GM18868 (cell line): ENCODE measurements around the gene COMMD7.

ENCODE experiments used
- ATAC-seq: cut with Tn5 transposase; IDR thresholded peaks from one replicate; pipeline ENCODE4 v1.9.1; 2021; ENCODE audit warnings: mild to moderate bottlenecking, moderate library complexity; ENCODE audit not compliant: unreplicated experiment

The COMMD7 gene

DNA sequence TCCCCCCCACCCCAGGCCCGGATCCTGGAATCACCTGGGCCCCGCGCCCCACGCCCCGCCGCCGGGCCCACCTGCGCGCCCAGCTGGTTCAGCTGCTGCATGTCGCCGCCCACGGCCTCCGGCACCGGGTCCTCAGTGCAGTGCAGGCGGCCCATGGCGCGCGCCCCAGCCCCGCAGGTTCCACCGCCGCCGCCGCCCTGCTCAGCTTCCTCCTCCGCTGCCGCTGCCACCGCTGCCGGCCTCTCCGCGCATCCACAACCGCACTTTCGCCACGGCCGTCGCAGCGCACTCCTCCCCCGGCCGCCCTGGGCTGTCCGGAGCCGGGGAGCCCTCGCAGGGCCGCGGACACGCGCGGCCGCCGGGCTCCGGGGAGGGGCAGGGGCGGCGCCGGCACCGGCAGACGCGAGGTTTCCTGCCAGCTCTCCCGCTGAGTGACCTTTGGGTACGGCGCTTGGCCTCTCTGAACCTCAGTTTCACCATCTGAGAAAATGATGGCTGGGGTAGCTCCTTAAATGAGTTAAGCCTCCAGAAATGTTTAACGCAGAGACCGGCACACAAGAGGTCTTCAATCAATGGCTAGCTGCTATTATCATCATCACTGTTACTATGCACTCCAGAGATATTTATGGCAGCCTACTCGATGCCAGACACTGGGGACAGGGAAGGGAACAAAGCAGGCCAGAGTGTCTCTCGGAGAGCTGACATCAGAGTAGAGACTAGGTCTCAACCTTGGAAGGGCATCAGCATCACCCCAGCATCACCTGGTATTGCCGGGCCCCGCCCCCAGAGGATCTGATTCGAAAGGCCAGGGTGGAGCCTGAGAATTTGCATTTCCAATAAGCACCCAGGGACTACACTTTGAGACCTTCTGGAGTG, at the start of gene COMMD7:
Gene COMMD7 (minus strand): TSS at position 231 of the 876 bp plus-strand sequence. CDS start 76 bp downstream, at position 155.
- ATAC-seq = peak; percentile 57

DNA sequence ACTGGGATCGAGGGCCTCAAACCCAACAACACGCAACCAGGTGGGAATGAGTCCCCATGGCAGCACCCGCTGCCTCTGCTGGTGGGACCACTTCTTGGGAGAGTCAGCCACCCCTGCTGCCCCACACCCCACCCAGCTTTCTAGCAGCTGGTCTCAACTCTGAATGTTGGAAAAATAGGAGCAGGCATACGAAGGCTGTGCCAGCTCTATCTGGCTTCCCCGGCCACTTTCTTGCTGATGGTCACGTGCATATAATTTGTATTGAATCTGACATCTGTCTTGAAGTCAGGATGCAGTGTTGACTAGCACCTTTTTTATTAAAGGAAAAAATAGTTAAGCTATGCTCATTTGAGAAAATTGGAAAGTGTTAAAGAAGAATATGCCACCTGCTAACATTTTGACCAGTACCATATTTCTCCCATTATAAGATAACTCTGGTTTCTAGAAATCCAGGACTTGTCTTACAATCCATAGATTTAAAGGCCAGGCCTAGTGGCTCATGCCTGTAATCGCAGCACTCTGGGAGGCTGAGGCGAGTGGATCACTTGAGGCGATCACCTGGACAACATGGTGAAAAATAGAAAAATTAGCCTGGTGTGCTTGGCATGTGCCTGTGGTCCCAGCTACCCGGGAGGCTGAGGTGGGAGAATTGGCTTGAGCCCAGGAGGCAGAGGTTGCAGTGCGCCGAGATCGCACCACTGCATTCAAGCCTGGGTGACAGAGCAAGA, 49.6 kb upstream of the COMMD7 start:
- no peak for ATAC-seq

DNA sequence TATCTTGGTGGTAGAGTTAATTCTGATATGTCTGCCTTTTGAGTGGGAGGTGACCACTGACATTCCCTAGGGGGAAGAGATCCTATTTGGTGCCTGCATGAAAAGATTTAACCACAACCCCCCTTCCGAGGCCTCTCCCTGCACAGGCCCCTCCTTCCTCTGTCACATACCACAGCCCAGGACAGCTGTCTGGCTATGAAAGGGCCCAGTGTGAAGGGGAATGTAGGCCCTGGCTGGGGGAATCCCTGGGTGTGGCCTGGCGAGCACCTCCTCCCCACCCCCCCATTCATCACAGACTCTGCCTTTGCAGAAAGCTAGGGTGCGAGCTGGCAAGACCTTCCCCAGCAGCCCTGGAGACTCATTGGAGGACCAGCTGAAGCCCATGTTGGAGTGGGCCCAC, 49.0 kb upstream of the COMMD7 start:
- peak; percentile 85 for ATAC-seq

DNA sequence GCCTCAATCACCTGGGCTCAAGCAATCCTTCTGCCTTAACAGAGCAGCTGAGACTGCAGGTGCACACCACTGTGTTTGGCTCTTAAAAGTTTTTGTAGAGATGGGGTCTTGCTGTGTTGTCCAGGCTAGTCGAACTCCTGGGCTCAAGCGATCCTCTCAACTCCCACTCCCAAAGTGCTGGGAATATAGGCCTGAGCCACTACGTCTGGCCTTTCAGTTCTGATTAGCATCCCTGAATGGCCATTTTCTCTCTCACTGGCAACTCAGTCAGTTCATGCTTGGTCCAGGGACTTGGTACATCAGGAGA, 47.4 kb upstream of the COMMD7 start:
- ATAC-seq = no peak

DNA sequence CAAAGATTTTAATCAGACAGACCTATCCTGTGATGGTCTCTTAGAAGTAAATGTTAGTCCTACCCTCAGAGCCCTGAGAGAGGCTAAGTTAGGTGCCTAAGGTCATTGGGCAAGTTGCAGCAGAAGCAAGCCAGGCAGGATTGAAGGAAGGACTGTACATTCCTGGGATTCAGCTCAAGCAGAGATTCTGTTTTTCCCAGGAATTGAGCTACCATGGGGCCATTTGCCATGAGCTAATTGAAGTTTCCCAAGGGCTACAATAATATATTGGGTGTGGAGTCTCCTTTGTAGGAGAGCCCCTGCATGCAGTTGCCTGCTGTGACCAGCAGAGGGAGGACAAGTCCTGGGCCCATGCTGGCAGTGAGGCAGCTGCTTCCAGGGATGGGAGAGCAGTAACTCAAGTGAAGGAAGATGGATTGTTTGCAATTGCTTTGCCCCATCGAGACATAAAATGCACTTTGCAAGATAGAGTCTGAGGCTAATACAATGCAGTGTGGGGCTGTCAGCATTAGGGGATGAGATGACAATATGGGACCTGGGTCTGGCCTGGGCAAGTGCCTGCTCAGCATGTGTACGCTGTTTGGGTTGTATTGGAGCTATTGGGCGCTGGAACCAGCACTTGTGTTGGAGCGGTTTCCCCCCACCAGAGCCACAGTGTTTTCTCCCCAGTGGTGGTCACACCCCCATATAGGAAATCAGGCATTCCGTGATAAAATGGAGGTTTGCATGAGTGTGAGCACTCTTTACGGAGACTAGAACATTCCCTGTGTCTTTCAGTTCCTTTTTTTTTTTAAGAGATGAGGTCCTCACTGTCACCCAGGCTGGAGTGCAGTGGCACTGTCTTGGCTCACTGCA, 46.9 kb upstream of the COMMD7 start:
- peak; percentile 58 for ATAC-seq

DNA sequence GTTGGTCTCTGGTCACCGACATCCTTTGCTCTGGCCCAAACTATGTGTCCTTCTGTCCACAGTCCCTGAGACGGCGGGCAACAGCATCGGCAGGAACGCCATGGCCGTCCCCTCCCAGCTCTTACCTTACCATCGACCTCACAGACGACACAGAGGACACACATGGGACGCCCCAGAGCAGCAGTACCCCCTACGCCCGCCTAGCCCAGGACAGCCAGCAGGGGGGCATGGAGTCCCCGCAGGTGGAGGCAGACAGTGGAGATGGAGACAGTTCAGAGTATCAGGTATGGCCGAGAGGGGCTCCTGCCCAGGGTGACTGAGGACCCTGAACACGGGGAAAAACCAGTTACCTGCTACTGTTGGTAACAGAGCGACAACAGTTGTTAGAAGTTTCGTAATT, 43.9 kb upstream of the COMMD7 start:
- ATAC-seq = no peak

DNA sequence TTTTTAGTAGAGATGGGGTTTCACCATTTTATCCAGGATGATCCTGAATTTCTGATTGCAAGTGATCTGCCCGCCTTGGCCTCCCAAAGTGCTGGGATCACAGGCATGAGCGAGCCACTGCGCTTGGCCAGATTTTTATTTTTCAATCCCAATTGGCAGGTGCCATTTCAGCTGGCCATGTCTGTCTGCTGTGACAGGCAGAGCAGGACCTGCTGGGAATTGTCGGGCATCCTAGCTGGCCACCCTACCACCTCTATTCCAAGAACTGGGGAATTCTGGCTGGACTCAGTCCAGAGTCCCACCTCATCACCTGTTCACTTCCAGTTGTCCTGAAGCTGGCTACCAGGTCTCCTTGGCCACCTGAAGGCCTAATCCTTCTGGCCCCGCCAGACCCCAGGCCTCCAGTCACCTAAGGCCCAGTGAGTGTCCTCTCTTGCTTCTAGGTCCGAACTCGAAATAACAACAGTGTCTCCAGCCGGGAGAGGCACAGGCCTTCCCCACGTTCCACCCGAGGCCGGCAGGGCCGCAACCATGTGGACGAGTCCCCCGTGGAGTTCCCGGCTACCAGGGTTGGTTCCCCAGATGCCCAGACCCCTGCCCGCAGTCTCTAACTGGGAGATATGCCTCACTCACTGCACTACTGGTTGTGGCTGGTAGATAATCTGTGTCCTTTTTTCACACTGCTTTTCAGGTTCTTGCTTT, 42.9 kb upstream of the COMMD7 start:
- ATAC-seq = no peak

DNA sequence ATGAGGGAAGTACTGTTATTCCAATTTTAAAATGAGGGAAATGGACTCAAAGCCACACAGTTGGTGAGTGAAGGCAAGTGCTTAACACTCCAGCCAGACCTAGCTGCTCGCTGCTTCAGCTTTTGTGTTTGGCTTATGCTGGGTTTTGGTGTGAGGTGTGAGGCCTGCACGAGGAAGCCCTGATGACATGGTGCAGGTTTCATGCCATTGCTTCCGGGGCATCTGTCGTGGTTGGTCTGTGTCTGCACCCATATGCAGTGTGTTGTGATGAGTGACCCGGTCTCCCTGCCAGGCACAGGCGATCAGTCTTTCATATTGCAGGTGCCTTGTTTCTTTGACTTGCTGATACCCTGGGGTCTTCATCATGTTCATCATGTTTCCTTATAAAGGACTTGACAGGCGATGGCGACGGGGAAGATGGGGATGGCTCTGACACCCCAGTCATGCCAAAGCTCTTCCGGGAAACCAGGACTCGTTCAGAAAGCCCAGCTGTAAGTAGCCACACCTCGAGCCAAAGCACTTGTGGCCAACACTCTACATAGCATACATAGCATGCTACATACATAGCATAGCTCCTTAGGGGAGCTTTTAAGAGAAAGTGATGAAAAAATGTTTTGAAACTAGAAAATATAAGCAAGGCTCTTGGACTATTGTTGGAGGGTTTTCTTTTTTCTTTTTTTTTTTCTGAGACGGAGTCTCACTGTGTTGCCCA, 41.3 kb upstream of the COMMD7 start:
- no peak for ATAC-seq

DNA sequence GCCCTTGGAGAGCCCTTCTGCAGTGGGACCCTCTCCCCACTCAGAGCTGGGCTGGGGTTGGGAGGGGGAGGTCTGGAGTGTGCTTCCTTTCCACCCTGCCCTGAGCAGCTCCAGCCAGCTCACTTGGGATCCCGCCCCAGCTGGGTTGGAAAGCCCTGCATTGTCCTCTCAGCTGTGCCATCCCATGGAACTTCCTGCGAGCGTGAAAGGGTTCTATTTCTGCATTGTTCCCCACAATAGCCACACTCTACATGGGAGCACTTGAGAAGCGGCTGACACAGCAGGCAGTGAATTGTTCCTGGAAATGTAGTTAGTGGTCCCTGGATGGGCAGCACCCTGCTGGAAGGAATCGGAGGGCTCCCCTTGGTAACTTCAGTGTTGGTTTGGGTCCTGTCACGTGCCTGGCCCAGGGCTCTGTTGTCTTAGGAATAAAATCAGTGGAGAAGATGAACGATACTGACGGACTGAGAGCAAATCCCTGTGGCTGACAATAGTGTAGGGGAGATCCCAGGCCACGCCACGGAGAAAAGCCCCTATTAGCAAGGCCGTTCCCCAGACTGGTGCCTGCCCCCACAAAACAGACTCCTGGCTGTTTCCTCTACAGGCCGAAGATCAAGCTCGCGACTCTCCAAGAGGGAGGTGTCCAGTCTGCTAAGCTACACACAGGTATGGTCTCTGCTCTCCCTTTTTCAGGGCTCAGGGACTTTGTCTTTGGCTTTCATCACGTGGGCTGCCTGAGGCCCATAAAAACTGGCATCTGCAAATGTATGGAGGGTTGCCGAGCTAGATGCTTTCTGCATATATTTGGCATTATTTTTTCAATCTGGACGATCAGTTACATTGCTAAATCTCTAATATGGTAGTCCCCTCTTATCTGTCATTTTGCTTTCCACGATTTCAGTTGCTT, 37.7 kb upstream of the COMMD7 start:
- no peak for ATAC-seq

DNA sequence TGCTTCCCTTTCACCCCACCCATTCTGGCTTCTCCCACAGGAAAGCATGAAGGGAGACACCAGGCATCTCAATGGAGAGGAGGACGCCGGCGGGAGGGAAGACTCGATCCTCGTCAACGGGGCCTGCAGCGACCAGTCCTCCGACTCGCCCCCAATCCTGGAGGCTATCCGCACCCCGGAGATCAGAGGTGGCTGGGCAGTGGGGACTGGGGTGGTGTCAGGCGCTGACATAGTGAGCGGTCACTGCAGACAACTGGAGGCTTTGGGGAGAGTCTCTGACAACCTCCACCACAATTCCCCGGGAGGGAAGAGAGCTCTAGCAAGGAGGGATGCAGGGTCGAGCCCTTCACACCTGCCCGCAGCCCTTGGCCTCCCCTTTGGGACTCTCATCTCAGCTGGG, 37.0 kb upstream of the COMMD7 start:
- no peak for ATAC-seq

DNA sequence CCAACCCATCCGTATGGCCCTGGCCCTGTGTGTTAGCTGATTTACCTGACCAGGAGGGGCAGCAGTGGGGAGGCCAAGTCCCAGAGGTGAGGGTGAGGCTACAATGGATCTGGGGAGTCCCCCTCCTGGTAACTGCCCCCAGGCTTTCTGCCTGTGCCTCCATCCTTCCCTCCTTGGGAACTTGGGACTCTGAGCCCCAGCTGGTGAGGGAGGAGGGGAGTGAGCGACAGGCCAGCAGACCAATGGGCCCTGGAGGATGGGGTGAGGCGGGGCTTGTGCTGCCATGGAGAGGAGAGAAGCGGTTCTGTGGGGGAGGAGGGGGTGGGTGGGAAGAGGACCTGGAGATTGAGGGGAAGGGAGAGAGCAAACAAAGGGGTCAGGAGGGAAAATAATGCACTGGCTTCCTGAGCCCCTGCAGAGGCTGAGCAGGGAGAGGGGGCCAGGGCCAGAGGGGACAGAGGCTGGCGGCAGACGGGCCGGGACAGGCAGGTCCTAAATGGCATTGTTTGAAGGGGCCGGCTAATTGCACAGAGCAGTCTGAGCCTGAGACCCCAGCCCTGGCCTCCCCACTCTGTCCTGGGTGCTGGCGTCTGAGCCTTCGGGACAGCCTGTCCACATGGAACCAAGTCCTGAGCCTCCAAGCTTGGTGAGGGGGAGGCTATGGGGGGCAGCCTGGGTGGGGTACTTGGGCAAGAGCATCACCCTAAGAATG, 36.4 kb upstream of the COMMD7 start:
- ATAC-seq = no peak

DNA sequence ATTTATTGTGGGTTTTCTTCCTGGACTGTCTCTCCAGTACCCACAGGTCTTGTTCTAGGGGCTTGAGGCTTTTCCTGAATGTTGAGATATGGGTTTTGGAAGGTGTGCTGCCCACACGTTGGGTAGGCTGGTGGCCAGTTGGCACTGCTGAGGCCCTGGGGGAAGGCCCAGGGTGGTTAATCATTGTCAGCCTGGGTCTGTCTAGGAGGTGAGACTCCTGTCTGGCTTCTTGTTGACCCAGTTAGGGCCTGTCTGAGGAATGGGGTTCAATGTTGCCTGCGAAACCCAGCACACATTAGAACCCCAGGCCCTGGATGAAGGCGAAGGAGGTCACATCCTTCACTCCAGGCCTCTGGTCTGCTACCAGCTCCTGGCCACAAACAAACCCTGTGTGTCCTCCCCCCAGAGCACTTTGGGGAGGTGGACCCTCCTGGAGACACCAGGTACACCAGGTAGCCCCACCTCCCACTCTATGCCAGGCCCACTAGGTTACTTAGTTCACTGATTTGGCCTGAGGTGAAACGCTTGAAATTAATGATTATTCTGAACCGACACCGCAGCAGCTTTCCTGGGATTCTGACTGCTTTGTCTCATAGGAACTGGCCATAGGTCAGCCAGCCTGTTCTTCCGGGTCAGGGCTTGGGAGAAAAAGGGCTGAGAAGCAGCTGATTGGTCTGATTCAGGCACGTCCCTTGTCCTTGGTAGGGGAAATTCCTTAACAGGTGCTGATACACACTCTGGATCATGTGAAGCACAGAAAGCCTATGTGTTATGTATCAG, 34.1 kb upstream of the COMMD7 start:
- ATAC-seq = no peak

DNA sequence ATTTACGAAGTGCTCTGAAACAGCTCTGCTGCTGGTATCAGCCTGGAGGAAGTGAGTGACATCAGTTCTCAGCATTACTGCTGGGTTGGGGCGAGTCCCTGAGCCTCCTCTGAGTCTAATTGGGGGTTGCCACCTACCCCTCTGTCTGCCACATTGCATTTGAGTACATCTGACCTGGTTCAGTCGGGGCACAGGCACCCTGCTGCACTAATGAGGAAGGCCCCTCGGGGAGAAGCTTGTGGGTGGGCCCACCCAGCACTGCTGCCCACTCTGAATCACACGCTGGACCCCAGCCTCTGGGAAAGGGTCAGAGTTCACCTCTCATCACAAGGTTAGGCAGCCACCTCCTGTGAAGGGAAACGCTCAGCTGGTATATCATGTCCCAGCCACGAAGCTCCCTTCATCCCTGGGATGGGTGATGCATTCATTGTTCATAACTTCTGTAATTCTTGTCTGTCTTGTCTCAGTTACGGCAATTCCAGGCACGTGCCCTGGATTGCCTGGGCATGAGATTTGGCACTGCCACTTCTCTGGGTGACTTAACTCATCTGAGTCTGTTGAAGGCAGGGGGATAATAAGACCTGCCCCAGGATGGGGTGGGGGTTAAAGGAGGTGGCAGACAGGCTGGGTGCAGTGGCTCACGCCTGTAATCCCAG, 32.2 kb upstream of the COMMD7 start:
- ATAC-seq = no peak

DNA sequence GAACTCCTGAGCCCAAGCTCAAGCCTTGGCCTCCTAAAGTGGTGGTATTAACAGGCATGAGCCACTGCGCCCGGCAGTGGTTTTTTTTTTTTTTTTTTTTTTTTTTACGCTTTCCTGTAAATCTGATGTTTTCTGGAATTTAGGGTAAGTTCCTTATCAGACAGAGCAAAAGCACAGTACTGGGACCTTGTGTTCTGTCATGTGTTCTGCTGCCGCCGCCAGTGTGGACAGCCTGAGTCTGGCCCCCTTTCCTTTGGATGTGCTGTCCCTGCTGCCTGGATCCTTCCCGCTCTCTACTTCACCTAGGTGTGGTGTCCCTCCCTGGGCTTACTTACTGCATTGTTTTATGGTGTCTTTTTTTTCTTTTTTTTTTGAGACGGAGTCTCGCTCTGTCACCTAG, 30.6 kb upstream of the COMMD7 start:
- no peak for ATAC-seq

DNA sequence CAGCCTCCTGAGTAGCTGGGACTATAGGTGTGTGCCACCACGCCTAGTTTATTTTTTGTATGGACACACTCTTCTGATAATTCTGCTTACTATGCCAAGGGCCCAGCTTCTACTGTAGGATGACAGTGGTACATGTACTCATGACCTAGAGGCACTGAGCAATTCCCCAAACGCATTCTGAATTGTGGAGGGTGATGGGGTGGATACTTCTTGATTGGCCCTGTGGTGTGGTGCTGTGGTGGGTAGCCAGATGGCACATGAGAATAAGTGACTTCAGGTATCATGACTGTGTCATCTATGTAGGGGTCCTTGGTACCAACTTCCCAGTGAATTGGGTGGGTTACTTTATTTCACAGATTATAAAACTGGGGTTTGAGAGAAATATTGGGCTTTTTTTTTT, 30.0 kb upstream of the COMMD7 start:
- no peak for ATAC-seq

DNA sequence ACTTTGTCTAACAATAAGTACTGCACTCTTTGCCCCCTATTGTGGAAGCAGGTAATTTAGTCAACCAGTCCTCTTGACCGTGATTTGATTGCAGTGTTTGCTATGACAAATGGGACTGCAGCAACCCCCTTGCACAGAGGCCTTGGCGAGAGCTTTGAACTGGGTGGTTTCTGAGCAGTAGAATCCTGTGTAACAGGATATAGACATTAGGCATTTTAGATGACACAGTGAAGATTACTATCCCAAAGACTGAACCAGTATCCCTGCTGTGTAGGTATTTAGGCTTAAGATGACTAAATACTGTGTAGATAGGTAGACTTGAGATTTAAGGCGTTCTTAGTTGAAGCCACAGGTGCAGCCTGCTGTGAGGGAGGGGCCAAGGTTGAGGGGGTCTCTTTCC, 28.8 kb upstream of the COMMD7 start:
- no peak for ATAC-seq
